Skeletal muscle satellite cell (primary cell): ENCODE measurements around the gene LRRN2.

Source experiments
- H3K27me3 ChIP-seq: 2 replicates; pipeline ENCODE4 v1.7.0; 2013; ENCODE audit warnings: low read length; ENCODE audit not compliant: control insufficient read depth, insufficient read depth
- H3K36me3 ChIP-seq: 2 replicates; pipeline ENCODE4 v1.7.0; 2013; ENCODE audit warnings: mild to moderate bottlenecking, control low read depth, low read length; ENCODE audit not compliant: insufficient read depth
- H3K4me1 ChIP-seq: 2 replicates; pipeline ENCODE4 v1.7.0; 2013; ENCODE audit warnings: low read length; ENCODE audit not compliant: control insufficient read depth, insufficient read depth
- H3K4me2 ChIP-seq: 2 replicates; pipeline ENCODE4 v1.7.0; 2013; ENCODE audit warnings: mild to moderate bottlenecking, low read length
- H3K4me3 ChIP-seq: 2 replicates; pipeline ENCODE4 v1.7.0; 2013; ENCODE audit warnings: low read length
- H3K9ac ChIP-seq: 2 replicates; pipeline ENCODE4 v1.7.0; 2013; ENCODE audit warnings: mild to moderate bottlenecking, low read depth, low read length, moderate library complexity
- H3K9me3 ChIP-seq: replicated peaks from 2 replicates; pipeline ENCODE4 v1.7.0; 2013; ENCODE audit warnings: mild to moderate bottlenecking, control low read depth, low read length

The LRRN2 gene

GRCh38 chr1:204623365-204623893 is 62.1 kb downstream of the LRRN2 start:
- H3K36me3 ChIP-seq = no peaks in the 10 kb centered on the region
- no peak overlapping the region for H3K4me3 ChIP-seq
- H3K4me2 ChIP-seq = no peak overlapping the region
- no peaks in the 10 kb centered on the region for H3K4me1 ChIP-seq
- no peak overlapping the region for H3K9ac ChIP-seq
- H3K27me3 ChIP-seq = peaks cover 60% of the 10 kb centered on the region
- no peaks in the 10 kb centered on the region for H3K9me3 ChIP-seq

- Histone ChIP-seq H3K4me1 (no peaks in the 10 kb centered on the region), H3K4me3 (no peak overlapping the region), H3K9me3 (no peaks in the 10 kb centered on the region), H3K4me2 (no peak overlapping the region), H3K9ac (no peak overlapping the region), H3K27me3 (peaks cover 59% of the 10 kb centered on the region), H3K36me3 (no peaks in the 10 kb centered on the region)
These were observed 63.5 kb downstream of the LRRN2 start for GRCh38 chr1:204621996-204622395.

GRCh38 chr1:204621396-204621795 is 64.1 kb downstream of the LRRN2 start:
- Histone ChIP-seq H3K4me3 (no peak overlapping the region), H3K36me3 (no peaks in the 10 kb centered on the region), H3K4me1 (no peaks in the 10 kb centered on the region), H3K4me2 (no peak overlapping the region), H3K9ac (no peak overlapping the region), H3K9me3 (no peaks in the 10 kb centered on the region), H3K27me3 (peaks cover 61% of the 10 kb centered on the region)

GRCh38 chr1:204619721-204620120 is 65.8 kb downstream of the LRRN2 start:
- Histone ChIP-seq H3K4me3 (no peak overlapping the region), H3K4me1 (no peaks in the 10 kb centered on the region), H3K36me3 (no peaks in the 10 kb centered on the region), H3K4me2 (no peak overlapping the region), H3K9ac (no peak overlapping the region), H3K27me3 (peaks cover 67% of the 10 kb centered on the region), H3K9me3 (no peaks in the 10 kb centered on the region)

GRCh38 chr1:204618148-204618760 is 67.3 kb downstream of the LRRN2 start:
- Histone ChIP-seq H3K27me3 (peaks cover 69% of the 10 kb centered on the region), H3K9ac (no peak overlapping the region), H3K36me3 (no peaks in the 10 kb centered on the region), H3K4me1 (no peaks in the 10 kb centered on the region), H3K9me3 (no peaks in the 10 kb centered on the region), H3K4me3 (no peak overlapping the region), H3K4me2 (no peak overlapping the region)

GRCh38 chr1:204617256-204618147 is 68.0 kb downstream of the LRRN2 start:
- Histone ChIP-seq H3K9me3 (no peaks in the 10 kb centered on the region), H3K4me1 (no peaks in the 10 kb centered on the region), H3K9ac (no peak overlapping the region), H3K4me3 (no peak overlapping the region), H3K27me3 (peaks cover 72% of the 10 kb centered on the region), H3K36me3 (no peaks in the 10 kb centered on the region), H3K4me2 (no peak overlapping the region)

- Histone ChIP-seq H3K9me3 (no peaks in the 10 kb centered on the region), H3K36me3 (no peaks in the 10 kb centered on the region), H3K4me1 (no peaks in the 10 kb centered on the region), H3K4me2 (no peak overlapping the region), H3K9ac (no peak overlapping the region), H3K27me3 (peaks cover 71% of the 10 kb centered on the region), H3K4me3 (no peak overlapping the region)
These were observed 68.9 kb downstream of the LRRN2 start for GRCh38 chr1:204616641-204617040.

- Histone ChIP-seq H3K4me3 (no peak overlapping the region), H3K4me2 (no peak overlapping the region), H3K9me3 (no peaks in the 10 kb centered on the region), H3K4me1 (no peaks in the 10 kb centered on the region), H3K36me3 (no peaks in the 10 kb centered on the region), H3K27me3 (peaks cover 69% of the 10 kb centered on the region), H3K9ac (no peak overlapping the region)
These were observed 69.7 kb downstream of the LRRN2 start for GRCh38 chr1:204615881-204616280.

- Histone ChIP-seq H3K9me3 (no peaks in the 10 kb centered on the region), H3K4me1 (no peaks in the 10 kb centered on the region), H3K4me2 (no peak overlapping the region), H3K27me3 (peaks cover 87% of the 10 kb centered on the region), H3K36me3 (no peaks in the 10 kb centered on the region), H3K9ac (no peak overlapping the region), H3K4me3 (no peak overlapping the region)
These were observed 71.9 kb downstream of the LRRN2 start for GRCh38 chr1:204613636-204614035.

GRCh38 chr1:204612326-204612725 is 73.2 kb downstream of the LRRN2 start:
- Histone ChIP-seq H3K4me2 (no peak overlapping the region), H3K27me3 (peaks cover 90% of the 10 kb centered on the region), H3K9me3 (no peaks in the 10 kb centered on the region)

GRCh38 chr1:204611036-204611435 is 74.5 kb downstream of the LRRN2 start:
- Histone ChIP-seq H3K9me3 (no peaks in the 10 kb centered on the region), H3K27me3 (peaks cover 86% of the 10 kb centered on the region), H3K4me2 (no peak overlapping the region), H3K9ac (no peak overlapping the region), H3K36me3 (no peaks in the 10 kb centered on the region), H3K4me1 (no peaks in the 10 kb centered on the region), H3K4me3 (no peak overlapping the region)

More at GRCh38 chr1:204612326-204612725, 73.2 kb downstream of the LRRN2 start:
- Histone ChIP-seq H3K9ac (no peak overlapping the region), H3K36me3 (no peaks in the 10 kb centered on the region), H3K4me3 (no peak overlapping the region), H3K4me1 (no peaks in the 10 kb centered on the region)
